Hepatocyte (in vitro differentiated cells): Measurements from ENCODE around the gene C19orf53.

ENCODE experiments used
- EZH2phosphoT487 ChIP-seq: fragments of 200-600 bp; sonication (generic); IDR thresholded peaks from one replicate; pipeline ENCODE4 v1.6.1; 2018; ENCODE audit warnings: antibody characterized with exemption, mild to moderate bottlenecking, low read depth, moderate library complexity; ENCODE audit not compliant: unreplicated experiment, severe bottlenecking
- TF ChIP-seq, protein P1 (sequence below): fragments of 200-600 bp; sonication (generic); IDR thresholded peaks from 2 replicates; pipeline ENCODE4 v1.5.1; 2016; ENCODE audit warnings: antibody characterized with exemption, mild to moderate bottlenecking; ENCODE audit not compliant: poor library complexity

GRCh38 chr19:13813147-13813546 is 38.9 kb downstream of the C19orf53 start:
- TF ChIP-seq EZH2phosphoT487, result no peak
- TF ChIP-seq, protein P1, sequence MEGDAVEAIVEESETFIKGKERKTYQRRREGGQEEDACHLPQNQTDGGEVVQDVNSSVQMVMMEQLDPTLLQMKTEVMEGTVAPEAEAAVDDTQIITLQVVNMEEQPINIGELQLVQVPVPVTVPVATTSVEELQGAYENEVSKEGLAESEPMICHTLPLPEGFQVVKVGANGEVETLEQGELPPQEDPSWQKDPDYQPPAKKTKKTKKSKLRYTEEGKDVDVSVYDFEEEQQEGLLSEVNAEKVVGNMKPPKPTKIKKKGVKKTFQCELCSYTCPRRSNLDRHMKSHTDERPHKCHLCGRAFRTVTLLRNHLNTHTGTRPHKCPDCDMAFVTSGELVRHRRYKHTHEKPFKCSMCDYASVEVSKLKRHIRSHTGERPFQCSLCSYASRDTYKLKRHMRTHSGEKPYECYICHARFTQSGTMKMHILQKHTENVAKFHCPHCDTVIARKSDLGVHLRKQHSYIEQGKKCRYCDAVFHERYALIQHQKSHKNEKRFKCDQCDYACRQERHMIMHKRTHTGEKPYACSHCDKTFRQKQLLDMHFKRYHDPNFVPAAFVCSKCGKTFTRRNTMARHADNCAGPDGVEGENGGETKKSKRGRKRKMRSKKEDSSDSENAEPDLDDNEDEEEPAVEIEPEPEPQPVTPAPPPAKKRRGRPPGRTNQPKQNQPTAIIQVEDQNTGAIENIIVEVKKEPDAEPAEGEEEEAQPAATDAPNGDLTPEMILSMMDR, result no peak
